Activated CD4-positive, alpha-beta T cell treated with anti-CD3 and anti-CD28 coated beads, Interleukin-2, amount 50 U/mL, for 24 hours (primary cell): ENCODE data around the gene RAMP3.
"Not testable (repeated sequence)": the region's sequence is repeated elsewhere in the genome, so short reads cannot be mapped to it uniquely, and the experiment has no call there.

Experiments
- DNase-seq, 2 donors: peaks; one replicate each; pipeline ENCODE4 v3.0.0-alpha.2; 2020; ENCODE audit warnings: low read depth in 1 of 2, low spot score in 1 of 2

Gene RAMP3

GRCh38 chr7:45131891-45132290 lies 25.7 kb upstream of the RAMP3 start:
- no peak for DNase-seq

GRCh38 chr7:45132708-45133320 lies 24.8 kb upstream of the RAMP3 start:
- DNase-seq = no peak

GRCh38 chr7:45133352-45133751 lies 24.2 kb upstream of the RAMP3 start:
- no peak for DNase-seq

- no peak for DNase-seq
Measured at GRCh38 chr7:45133877-45134276, 23.7 kb upstream of the RAMP3 start.

- peak; percentile 44 to 56 for DNase-seq
Measured at GRCh38 chr7:45136106-45137060, 21.2 kb upstream of the RAMP3 start.

GRCh38 chr7:45138433-45139267 lies 18.9 kb upstream of the RAMP3 start:
- DNase-seq = no peak

GRCh38 chr7:45140827-45141226 lies 16.8 kb upstream of the RAMP3 start:
- DNase-seq = no peak

GRCh38 chr7:45143616-45144015 lies 14.0 kb upstream of the RAMP3 start:
- DNase-seq = no peak

- no peak for DNase-seq
Measured at GRCh38 chr7:45145881-45146280, 11.7 kb upstream of the RAMP3 start.

GRCh38 chr7:45146531-45147379 lies 10.8 kb upstream of the RAMP3 start:
- no peak for DNase-seq

GRCh38 chr7:45147858-45148652 lies 9.5 kb upstream of the RAMP3 start:
- no peak for DNase-seq

GRCh38 chr7:45148653-45148973 lies 9.0 kb upstream of the RAMP3 start:
- no peak for DNase-seq

- no peak for DNase-seq
Measured at GRCh38 chr7:45149606-45150005, 8.0 kb upstream of the RAMP3 start.

GRCh38 chr7:45150199-45150598 lies 7.4 kb upstream of the RAMP3 start:
- DNase-seq = no peak

- DNase-seq = no peak
Measured at GRCh38 chr7:45151131-45151684, 6.4 kb upstream of the RAMP3 start.

- DNase-seq = no peak
Measured at GRCh38 chr7:45151967-45152366, 5.6 kb upstream of the RAMP3 start.

- DNase-seq = no peak
Measured at GRCh38 chr7:45153233-45153632, 4.4 kb upstream of the RAMP3 start.

- DNase-seq = not testable (repeated sequence)
Measured at GRCh38 chr7:45153861-45154260, 3.7 kb upstream of the RAMP3 start.

- DNase-seq = no peak
Measured at GRCh38 chr7:45155357-45155900, 2.2 kb upstream of the RAMP3 start.
